Measurements from ENCODE around the gene APEH. TPM values are rescaled to one million over a fixed set of nuclear protein-coding genes. Genes with fewer than 3 reads are reported as not detected.

The APEH gene
- total and polyA plus RNA-seq, 8 donors: 26.1 to 57.3 (median 45.9) TPM

DNA sequence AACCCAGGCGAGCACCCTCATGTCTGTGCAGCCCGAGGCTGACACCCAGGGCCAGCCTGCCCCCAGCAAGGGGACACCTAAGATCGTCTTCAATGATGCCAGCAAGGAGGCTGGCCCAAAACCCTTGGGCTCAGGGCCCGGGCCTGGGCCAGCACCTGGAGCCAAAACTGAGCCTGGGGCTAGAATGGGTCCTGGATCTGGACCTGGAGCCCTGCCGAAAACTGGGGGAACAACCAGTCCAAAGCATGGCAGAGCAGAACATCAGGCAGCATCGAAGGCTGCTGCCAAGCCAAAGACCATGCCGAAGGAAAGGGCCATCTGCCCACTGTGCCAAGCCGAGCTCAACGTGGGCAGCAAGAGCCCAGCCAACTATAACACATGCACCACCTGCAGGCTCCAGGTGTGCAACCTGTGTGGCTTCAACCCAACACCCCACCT is 31.4 kb upstream of the APEH start:
- WGBS, 2 donors: 88 to 89% methylated on average over 9 of the region's 9 CpGs
- H3K27me3 ChIP-seq: no peaks in the 10 kb centered on the region
- no peak for FAIRE-seq
- DNase-seq: no peak
- no peak for ATAC-seq
- no peak overlapping the region for H3K4me3 ChIP-seq
- H3K27ac ChIP-seq: no peak overlapping the region
- no peak for TF ChIP-seq CTCF (IDR thresholded peaks at IDR 0.05)
- H3K9me3 ChIP-seq: no peaks in the 10 kb centered on the region
- peaks cover 0 to 2% (median 1%) of the 10 kb centered on the region in 3 donors for H3K4me1 ChIP-seq
- no peaks in the 10 kb centered on the region for H3K36me3 ChIP-seq
- intact Hi-C loops (cut with DNase I): no loop called here

- no peak for DNase-seq
- no peaks in the 10 kb centered on the region for H3K36me3 ChIP-seq
- no peak for FAIRE-seq
- H3K4me3 ChIP-seq: no peak overlapping the region
- TF ChIP-seq CTCF (IDR thresholded peaks at IDR 0.05): no peak
- H3K9me3 ChIP-seq: no peaks in the 10 kb centered on the region
- intact Hi-C loops (cut with DNase I): no loop called here
- no peak for ATAC-seq
- H3K27ac ChIP-seq: no peak overlapping the region
- no peaks in the 10 kb centered on the region for H3K27me3 ChIP-seq
- H3K4me1 ChIP-seq: peaks cover 7 to 13% (median 9%) of the 10 kb centered on the region in 3 donors
- 78 to 83% methylated on average over 8 of the region's 8 CpGs for WGBS, 2 donors
Observed at GRCh38 chr3:49644684-49645083, 29.5 kb upstream of the APEH start.

DNA sequence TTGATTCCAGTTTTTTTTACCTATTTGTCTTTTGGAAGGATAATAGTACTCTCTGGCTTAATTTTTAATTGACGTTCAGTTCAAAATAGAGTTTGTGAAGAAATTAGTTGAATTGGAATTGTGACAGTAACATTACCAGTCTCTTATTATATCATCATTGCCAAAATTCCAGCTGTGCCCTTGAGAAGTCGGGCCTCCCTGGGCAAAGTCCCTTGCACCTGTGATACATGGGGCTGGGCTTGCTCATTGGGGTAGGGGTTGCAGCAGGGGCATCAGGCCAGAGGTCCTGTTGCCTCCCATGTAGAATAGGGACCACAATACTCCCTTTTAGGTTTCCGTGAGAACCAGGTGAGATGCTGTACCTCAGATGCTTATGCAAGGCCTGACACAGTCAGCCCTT is 27.9 kb upstream of the APEH start:
- no peaks in the 10 kb centered on the region for H3K27me3 ChIP-seq
- no peak for DNase-seq
- 39 to 48% methylated on average over 3 of the region's 3 CpGs for WGBS, 2 donors
- H3K27ac ChIP-seq: no peak overlapping the region
- no peaks in the 10 kb centered on the region for H3K36me3 ChIP-seq
- H3K9me3 ChIP-seq: no peaks in the 10 kb centered on the region
- H3K4me3 ChIP-seq: no peak overlapping the region
- ATAC-seq: no peak
- TF ChIP-seq CTCF (IDR thresholded peaks at IDR 0.05): no peak
- peaks cover 7 to 13% (median 9%) of the 10 kb centered on the region in 3 donors for H3K4me1 ChIP-seq
- intact Hi-C loops (cut with DNase I): no loop called here
- no peak for FAIRE-seq

DNA sequence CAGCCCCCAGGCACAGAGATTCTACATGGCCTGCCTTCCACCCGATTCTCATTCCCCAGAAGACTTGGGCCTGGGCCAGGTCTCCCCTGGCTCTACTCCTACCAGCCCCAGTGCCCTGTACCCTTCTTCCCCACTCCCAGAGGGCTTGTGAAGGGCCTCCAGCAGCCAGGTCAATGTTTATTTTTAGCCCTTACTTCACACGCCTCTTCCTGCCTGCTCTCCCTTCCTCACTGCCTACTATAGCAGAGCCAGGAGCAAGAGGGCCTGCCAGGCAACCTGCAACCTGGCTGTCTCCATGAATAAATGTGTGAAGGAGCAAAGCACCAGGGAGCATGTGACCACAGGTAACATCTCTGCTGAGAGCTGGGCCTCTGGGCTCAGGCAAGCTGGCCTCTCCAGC is 26.4 kb upstream of the APEH start:
- no peak overlapping the region for H3K4me3 ChIP-seq
- H3K36me3 ChIP-seq: no peaks in the 10 kb centered on the region
- DNase-seq (peak in 2 of 6 donors; percentile 30 to 35), FAIRE-seq (no peak), ATAC-seq (peak; percentile 71 to 85 (median 84))
- intact Hi-C loops (cut with DNase I): no loop called here
- no peaks in the 10 kb centered on the region for H3K27me3 ChIP-seq
- WGBS, 2 donors: 33 to 49% methylated on average over 2 of the region's 2 CpGs
- H3K4me1 ChIP-seq: peaks cover 7 to 13% (median 9%) of the 10 kb centered on the region in 3 donors
- H3K9me3 ChIP-seq: no peaks in the 10 kb centered on the region
- no peak for TF ChIP-seq CTCF (IDR thresholded peaks at IDR 0.05)
- peak overlapping the region in 1 of 4 donors; percentile 35 for H3K27ac ChIP-seq

DNA sequence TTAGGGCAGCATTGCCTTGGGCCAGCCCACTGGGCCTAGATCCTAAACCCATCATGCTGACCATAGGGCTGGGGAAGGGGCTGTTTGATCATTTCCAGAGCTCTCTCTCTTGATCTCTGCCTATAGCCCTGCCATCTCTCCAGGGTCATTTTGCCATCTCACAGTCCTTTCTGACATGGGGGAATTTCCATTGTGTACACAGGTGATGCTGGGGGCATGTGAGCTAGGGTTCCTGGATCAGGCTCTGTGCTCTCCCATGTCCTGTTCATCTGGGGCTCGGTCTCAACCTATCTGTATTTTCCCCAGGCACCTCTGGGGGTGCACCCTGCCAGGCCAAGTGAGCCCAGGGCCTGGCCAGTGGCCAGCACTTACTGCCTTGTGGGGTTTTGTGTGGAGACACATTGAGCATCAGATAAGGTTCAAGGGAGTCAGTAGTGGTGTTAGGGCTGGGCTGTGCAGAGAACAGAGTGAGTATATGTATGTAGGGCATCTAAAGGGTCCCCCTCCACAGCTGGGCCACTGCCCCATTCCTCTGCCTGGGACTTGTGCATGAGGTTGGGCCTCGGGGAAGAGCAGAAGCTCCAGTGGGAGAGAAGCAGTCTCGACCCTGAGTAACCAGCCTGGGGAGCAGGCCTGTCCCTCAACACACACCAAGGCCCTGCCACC is 25.7 kb upstream of the APEH start:
- ATAC-seq: peak; percentile 21 to 84 (median 33)
- Histone ChIP-seq H3K27me3 (no peaks in the 10 kb centered on the region), H3K9me3 (no peaks in the 10 kb centered on the region), H3K4me3 (no peak overlapping the region), H3K4me1 (peaks cover 7 to 13% (median 9%) of the 10 kb centered on the region in 3 donors), H3K36me3 (no peaks in the 10 kb centered on the region), H3K27ac (peak overlapping the region in 1 of 4 donors; percentile 35)
- intact Hi-C loops (cut with DNase I): no loop called here
- DNase-seq: peak in 1 of 6 donors; percentile 23
- WGBS, 2 donors: 64 to 67% methylated on average over 3 of the region's 3 CpGs
- TF ChIP-seq CTCF (IDR thresholded peaks at IDR 0.05): no peak
- FAIRE-seq: no peak
